GM23248 (cell line): ENCODE measurements around the gene PHTF1.

Experiments used
- EZH2 ChIP-seq: fragments of 200-600 bp; sonication (generic); IDR thresholded peaks from 2 replicates; pipeline ENCODE4 v1.6.1; 2018; ENCODE audit warnings: antibody characterized with exemption, mild to moderate bottlenecking; ENCODE audit not compliant: insufficient read depth, poor library complexity, severe bottlenecking
- EZH2phosphoT487 ChIP-seq: fragments of 200-600 bp; sonication (generic); IDR thresholded peaks from 2 replicates; pipeline ENCODE4 v1.6.1; 2018; ENCODE audit warnings: antibody characterized with exemption, moderate library complexity, mild to moderate bottlenecking, low read depth; ENCODE audit not compliant: insufficient read depth

GRCh38 chr1:113770031-113770430 lies 10.7 kb upstream of the PHTF1 start:
- TF ChIP-seq EZH2 (no peak), EZH2phosphoT487 (no peak)
